AG08396 (cell line): ENCODE results near the gene HGF.
"Not testable (repeated sequence)": the region's sequence is repeated elsewhere in the genome, so short reads cannot be mapped to it uniquely, and the experiment has no call there.

Experiments used
- DNase-seq: peaks from one replicate; pipeline ENCODE4 v3.0.0; 2012; ENCODE audit warnings: low spot score, mixed read lengths

Gene HGF

GRCh38 chr7:81776161-81776560, 6.3 kb upstream of the HGF start:
- DNase-seq, result no peak

- DNase-seq, result no peak
Observed at GRCh38 chr7:81775560-81775959, 5.7 kb upstream of the HGF start.

DNA sequence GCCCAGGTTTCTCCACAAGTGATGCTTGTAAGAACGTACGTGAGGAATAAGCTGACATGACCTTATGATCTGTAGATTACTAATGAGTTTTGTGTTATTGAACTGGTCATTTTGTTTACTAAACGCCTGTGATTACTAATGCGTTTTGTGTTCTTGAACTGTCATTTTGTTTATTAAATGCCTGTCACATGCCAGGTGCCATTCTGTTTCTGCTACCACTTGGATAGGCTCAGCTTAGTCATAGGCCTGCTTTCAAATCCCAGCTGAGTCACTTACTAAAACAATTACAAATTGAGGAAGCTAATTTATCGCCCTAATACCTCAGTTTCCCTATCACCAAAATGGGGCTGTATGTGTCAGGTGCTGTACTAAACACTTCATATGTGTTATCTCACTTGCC, 4.7 kb upstream of the HGF start:
- no peak for DNase-seq

GRCh38 chr7:81770728-81771223, 929 bp upstream of the HGF start:
- DNase-seq, result no peak

DNA sequence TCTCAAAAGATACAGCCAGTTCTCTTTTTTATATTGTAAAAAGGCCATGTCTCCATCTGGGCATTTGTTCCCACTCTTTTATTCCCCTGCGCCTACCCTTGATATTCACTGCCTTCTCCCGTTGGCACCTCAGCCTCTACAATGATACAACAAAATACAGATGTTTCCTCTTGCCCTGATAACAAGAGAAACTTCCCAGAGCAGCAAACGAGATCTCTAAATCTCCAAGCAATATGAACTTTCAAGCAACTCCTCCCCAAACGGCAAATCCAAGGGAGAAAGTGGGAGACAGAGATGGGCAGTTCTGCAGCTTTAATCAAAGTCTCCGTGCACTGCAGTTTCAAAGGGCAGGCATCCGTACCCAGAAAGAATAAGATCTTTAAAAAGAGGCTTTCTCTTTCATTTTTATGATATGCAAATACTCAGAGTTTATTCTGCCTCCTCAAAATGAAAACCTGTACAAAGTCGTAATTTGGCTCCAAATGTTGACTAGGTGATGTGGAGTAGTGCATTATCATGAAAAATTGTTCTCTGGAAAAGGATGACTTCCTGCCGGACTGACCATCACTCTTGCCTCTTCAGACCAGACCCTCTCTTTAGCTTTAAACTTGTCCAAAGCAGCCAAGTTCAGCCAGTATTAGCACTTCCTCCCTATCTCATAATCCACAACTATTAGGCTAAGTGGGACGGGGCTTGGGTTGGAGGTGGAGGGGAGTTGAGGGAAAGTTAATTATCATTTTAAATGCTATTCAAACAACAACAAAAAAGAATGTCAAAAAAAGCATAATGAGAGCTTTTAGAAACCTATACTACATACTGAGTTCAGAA, 682 bp downstream of the HGF start:
- DNase-seq, result no peak

GRCh38 chr7:81767926-81768325, 1.9 kb downstream of the HGF start:
- DNase-seq, result peak; percentile 10

DNA sequence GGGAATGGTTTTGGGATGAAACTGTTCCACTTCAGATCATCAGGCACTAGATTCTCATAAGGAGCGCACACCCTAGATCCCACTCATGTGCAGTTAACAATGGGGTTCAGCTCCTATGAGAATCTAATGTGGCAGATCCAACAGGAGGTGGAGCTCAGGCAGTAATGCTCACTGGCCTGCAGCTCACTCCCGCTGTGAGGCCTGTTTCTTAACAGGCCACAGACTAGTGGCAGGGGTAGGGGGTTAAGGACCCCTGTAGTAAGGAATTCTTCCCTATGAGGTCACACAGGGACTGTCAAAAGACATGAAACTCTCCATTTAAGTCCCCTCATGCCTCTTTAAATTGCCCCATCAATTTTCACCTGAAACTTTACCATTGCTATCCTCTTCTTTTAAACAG, 8.0 kb downstream of the HGF start:
- DNase-seq, result no peak

DNA sequence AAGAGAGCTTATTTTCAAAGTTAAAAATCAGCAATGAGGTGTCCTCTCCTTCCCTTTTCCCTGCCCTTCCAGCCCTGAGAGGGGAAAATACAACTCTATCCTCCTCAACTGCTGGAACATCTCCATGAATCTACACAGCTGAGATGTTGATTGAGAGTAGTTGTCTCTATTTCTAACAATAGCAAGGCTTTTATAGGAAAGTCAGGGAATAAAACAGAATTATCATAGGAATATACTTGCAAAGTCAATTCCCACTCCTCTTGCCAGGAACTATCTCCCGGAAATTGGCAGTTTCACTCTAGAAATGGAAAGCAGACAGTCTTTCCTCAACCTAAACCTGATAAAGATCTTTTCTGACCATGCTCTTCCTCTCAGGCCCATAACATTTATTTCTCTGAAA, 8.8 kb downstream of the HGF start:
- no peak for DNase-seq

DNA sequence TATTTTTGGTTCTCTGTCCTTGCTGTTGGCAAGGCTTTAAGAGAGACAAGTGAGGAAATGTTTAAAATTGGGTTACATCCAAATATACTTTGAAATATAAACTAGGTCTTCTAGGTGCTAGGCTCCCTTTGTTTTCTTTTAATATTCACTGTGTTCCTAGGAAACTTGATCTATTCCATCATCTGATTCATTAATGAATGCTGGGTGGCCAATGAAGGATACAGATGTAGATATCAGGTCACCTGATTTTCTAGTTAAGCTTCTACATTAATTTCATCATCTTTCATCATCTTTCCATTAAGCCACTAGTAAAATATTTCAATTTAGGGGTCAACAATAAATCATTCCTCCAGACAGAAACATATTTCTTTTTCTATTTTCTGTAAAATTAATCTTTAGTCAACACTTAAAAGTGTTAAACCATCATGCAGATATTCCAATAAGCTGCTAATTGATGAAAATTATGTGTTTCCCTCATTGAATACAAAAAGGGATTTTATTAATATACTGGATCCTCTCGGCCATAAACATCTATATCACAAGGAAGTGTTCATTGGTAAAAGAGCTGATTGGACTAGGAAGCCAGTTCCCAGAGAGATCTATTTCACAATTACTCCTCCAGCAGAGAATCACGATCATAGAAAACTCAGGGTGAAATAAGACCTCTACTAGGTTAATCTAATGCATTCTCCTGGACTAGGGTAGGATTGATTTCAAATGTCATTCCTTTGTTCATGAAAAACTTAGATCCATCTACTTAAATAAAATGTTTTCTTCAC, 14.7 kb downstream of the HGF start:
- DNase-seq, result no peak

- no peak for DNase-seq
Observed at GRCh38 chr7:81753392-81753791, 16.5 kb downstream of the HGF start.

GRCh38 chr7:81752318-81752714, 17.5 kb downstream of the HGF start:
- no peak for DNase-seq

DNA sequence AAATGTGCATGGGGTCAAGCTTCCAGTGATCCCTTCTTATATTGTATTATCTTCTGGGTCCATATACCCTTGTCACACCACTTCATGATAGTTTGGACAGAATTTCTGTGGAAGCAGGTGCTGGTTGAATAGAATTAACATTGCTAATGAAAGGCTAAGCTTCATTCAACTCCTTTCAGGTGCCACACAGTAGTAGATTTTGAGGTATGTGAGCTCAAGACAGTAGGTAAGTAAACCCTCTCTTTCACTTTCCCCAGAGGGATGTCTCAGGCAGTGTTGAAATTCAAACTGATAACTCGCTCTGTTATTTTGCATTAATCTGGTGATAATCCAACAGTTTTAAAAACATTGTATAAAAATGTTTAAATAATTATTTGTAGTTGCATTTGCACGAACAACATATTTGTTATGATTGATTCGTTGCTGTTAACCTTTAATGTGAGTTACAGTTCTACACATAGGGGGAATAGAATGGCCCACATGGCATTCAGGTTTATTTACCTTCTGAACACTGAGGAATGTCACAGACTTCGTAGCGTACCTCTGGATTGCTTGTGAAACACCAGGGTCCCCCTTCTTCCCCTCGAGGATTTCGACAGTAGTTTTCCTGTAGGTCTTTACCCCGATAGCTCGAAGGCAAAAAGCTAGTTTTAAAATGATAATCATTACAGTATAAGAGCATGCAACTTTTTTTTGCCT, 18.1 kb downstream of the HGF start:
- no peak for DNase-seq

GRCh38 chr7:81745637-81746036, 24.2 kb downstream of the HGF start:
- no peak for DNase-seq

DNA sequence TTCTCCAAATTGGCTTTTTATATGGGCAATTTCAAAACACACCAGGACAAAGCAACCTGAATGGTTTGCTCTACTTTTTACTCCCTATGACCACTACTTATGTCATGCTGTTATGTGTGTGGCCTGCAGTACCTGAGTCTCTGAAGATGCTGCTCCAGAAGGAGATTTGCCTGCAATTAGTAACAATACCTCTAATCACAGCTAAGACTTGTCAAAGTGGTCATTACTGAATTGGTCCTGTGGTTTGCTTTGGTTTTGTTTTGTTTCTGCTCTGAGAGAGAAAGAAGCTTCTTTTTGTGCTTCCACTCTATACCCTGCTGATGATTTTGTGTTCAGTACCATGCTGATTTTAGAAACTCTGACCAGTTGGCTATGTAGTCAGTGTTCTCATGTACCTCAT, 25.5 kb downstream of the HGF start:
- no peak for DNase-seq

DNA sequence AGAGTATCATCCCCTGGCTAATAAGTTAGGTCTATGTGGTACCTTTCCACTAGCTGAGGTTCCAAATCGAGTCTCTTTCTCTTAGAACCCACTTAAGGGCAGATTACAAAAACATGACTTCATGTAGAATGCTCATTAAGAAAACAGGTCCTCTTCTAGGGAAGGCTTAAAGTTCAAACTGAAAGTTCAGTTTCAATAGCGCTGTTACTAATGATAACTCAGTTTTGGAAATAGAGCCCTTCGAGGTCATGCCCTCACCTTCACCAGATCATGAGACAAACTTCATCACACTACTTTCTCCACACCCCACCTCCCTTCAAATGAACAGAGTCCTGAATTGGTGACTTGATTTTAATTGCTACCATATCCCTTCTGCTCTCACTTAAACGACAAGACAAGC, 26.2 kb downstream of the HGF start:
- DNase-seq, result no peak

- no peak for DNase-seq
Observed at GRCh38 chr7:81743201-81743600, 26.6 kb downstream of the HGF start.

- DNase-seq, result no peak
Observed at GRCh38 chr7:81740403-81740802, 29.4 kb downstream of the HGF start.

DNA sequence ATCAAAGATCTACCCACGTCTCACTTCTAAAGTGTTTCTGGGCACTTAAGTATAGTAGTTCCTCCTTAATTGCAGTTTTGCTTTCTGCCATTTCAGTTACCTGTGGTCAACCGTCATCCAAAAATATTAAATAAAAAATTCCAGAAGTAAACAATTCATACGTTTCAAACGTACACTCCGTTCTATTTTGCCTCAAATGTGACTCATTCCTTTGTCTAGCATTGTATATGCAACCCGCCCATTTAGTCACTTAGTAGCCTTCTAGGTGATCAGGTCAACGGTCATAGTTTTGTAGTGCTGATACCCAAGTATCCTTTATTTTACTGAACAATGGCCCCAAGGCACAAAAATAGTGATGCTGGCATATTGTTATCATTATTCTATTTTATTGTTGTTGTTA, 33.8 kb downstream of the HGF start:
- DNase-seq, result no peak

DNA sequence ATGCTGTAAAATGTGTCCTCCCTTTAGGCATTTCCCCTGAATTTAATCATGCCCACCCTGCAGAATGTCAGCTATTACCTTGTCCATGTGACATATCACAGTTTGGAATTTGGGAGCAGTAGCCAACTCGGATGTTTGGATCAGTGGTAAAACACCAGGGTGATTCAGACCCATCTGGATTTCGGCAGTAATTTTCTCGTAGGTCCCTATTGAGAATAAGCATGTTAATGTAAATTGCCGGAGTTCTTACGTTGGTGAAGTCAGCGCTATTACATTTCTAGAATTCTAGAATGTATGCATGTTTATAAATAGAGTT, 44.1 kb downstream of the HGF start:
- peak; percentile 74 for DNase-seq

DNA sequence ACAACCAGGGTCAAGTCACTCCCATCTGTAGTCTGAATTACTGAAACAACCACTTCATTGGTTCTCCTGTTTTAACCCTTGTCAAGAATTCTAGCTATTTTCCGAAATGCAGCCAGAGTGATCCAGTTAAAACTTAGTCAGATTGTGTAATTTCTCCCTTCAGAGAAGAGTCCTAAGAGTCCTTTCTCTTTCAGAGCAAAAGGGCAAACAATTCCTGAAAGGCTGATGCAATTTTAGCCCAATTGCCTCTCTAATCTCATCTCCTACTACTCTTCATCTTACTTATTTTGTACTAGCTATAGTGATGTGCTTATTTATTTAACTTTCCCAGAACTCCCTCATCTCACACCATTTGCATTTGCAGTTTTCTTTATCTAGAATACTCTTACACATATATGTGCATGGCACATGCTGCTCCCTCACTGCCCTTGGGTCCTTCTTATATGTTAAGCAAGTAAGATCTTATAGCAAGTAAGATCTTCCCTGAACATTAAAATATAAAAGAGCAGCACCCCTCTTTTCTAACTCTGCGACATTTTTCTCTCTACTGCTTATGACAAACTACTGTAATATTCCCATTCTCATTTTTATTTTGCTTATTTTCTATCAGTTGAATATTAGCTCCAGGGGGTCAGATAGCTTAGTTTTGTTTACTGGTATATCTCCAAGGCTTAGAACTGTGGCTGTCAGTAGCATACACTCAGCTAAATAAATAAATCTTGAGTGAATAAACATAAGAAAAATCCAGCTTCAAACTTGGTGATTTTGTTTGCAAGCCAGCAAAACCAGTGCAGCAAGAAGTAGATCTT, 44.6 kb downstream of the HGF start:
- DNase-seq, result peak; percentile 17

- not testable (repeated sequence) for DNase-seq
Observed at GRCh38 chr7:81722250-81722649, 47.6 kb downstream of the HGF start.

DNA sequence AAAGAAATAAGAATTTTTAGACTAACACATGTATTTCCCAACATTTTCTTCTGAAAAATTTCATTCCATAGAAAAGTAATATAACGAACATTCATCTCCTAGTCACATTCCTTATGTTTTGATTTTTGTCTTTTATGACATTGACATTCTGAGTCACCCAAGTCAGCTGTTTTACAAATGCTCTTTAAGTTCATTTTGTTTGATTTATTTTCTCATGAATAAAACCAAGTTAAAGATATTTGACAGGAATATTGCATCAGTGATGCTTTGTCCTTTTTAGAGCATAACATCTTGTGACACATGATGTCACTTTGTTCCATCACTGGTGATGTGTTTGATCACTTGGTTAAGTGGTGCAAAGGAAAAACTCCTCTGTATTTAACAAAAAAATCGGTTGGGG, 48.4 kb downstream of the HGF start:
- DNase-seq, result no peak
